K562 (cell line): Measurements from ENCODE around the gene SMC6.

Experiments
- ARID3A ChIP-seq: IDR thresholded peaks from 2 replicates; pipeline ENCODE4 v1.6.1; 2012; ENCODE audit warnings: low read depth, low read length, improper control_type of control experiment, borderline replicate concordance
- ATF1 ChIP-seq, 2 experiments: fragments of 450-650 bp in 1 of 2; IDR thresholded peaks; 2 replicates each; pipeline ENCODE4 v1.6.1; 2016; ENCODE audit warnings: missing compliant biosample characterization in 1 of 2, missing genetic modification characterization in 1 of 2
- ATF3 ChIP-seq, 2 experiments: fragments of 450-650 bp in 1 of 2; sonication (generic) in 1 of 2; formaldehyde crosslinking in 1 of 2; IDR thresholded peaks in 1 of 2; conservative IDR thresholded peaks in 1 of 2; 2 replicates each; pipeline versions ENCODE4 v1.6.1 to v1.8.1; 2016 to 2023; ENCODE audit warnings: mild to moderate bottlenecking in 2 of 2, moderate library complexity in 2 of 2, inconsistent platforms in 1 of 2, missing genetic modification reagents in 1 of 2
- CTCF ChIP-seq, 3 experiments: IDR thresholded peaks in 2 of 3; conservative IDR thresholded peaks in 1 of 3; 2 replicates each; pipeline ENCODE4 v1.5.1; 2011 to 2012; ENCODE audit warnings: low read length in 3 of 3, mild to moderate bottlenecking in 3 of 3, control low read depth in 2 of 3, improper control_type of control experiment in 1 of 3, inconsistent platforms in 1 of 3, low read depth in 1 of 3, mixed read lengths in 1 of 3, moderate library complexity in 1 of 3; ENCODE audit not compliant: insufficient read depth in 2 of 3
- HCFC1 ChIP-seq: IDR thresholded peaks from 2 replicates; pipeline ENCODE4 v1.6.1; 2012; ENCODE audit warnings: low read depth, low read length, improper control_type of control experiment
- HMG20B ChIP-seq: fragments of 250-450 bp; sonication (Bioruptor Pico); IDR thresholded peaks from 2 replicates; pipeline ENCODE4 v1.5.0; 2021; ENCODE audit warnings: mild to moderate bottlenecking
- POLR2A ChIP-seq: fragments of 450-650 bp; conservative IDR thresholded peaks from 2 replicates; pipeline ENCODE4 v1.6.1; 2016
- POLR2AphosphoS5 ChIP-seq: IDR thresholded peaks from 2 replicates; pipeline ENCODE4 v1.6.1; 2011; ENCODE audit warnings: mild to moderate bottlenecking, low read depth, low read length, moderate library complexity; ENCODE audit not compliant: control insufficient read depth, insufficient read depth
- RAD21 ChIP-seq, 2 experiments: fragments of 250-450 bp in 1 of 2; fragments of 450-650 bp in 1 of 2; sonication (Bioruptor Pico) in 1 of 2; formaldehyde crosslinking in 1 of 2; IDR thresholded peaks in 1 of 2; conservative IDR thresholded peaks in 1 of 2; 2 replicates each; pipeline versions ENCODE4 v1.4.0 to v1.8.0; 2020 to 2022; ENCODE audit warnings: mild to moderate bottlenecking in 2 of 2, moderate library complexity in 1 of 2
- REST ChIP-seq, 2 experiments: fragments of 450-650 bp; formaldehyde crosslinking in 1 of 2; IDR thresholded peaks; 2 replicates each; pipeline versions ENCODE4 v1.4.0 to v1.6.1; 2014 to 2020; ENCODE audit warnings: mild to moderate bottlenecking in 2 of 2, borderline replicate concordance in 1 of 2, low read depth in 1 of 2
- RHOXF2B ChIP-seq: fragments of 250-450 bp; sonication (Bioruptor Pico); conservative IDR thresholded peaks from 2 replicates; pipeline ENCODE4 v1.5.1; 2021
- SAFB2 ChIP-seq: fragments of 200-400 bp; formaldehyde crosslinking; IDR thresholded peaks from 2 replicates; pipeline ENCODE4 v1.6.1; 2018; ENCODE audit warnings: borderline replicate concordance, low read length, low read depth, moderate library complexity; ENCODE audit not compliant: severe bottlenecking
- SMAD1 ChIP-seq: fragments of 150-350 bp; IDR thresholded peaks from 2 replicates; pipeline ENCODE4 v1.6.1; 2014; ENCODE audit warnings: low read length, low read depth; ENCODE audit not compliant: partially characterized antibody
- ZNF57 ChIP-seq: fragments of 450-650 bp; formaldehyde crosslinking; IDR thresholded peaks from 2 replicates; pipeline ENCODE4 v1.4.0; 2020; ENCODE audit warnings: mild to moderate bottlenecking, moderate library complexity

- TF ChIP-seq ATF1 (CRISPR knock-in tag; IDR thresholded peaks at IDR 0.05) (no peak), ATF1 (tag; IDR thresholded peaks at IDR 0.05) (no peak), CTCF (IDR thresholded peaks at IDR 0.05 in 2 of 3, conservative IDR thresholded peaks at IDR 0.05 in 1 of 3; ENCODE audit: insufficient read depth in 2 of 3, low read depth in 1 of 3, low read length in 3 of 3) (no peak), POLR2A (no peak), HCFC1 (no peak), ARID3A (no peak), SAFB2 (no peak), POLR2AphosphoS5 (no peak), RAD21 (CRISPR knock-in tag; conservative IDR thresholded peaks at IDR 0.05 in 1 of 2, IDR thresholded peaks at IDR 0.05 in 1 of 2) (no peak), HMG20B (CRISPR knock-in tag) (no peak), SMAD1 (no peak), REST (IDR thresholded peaks at IDR 0.05; ENCODE audit: borderline replicate concordance) (no peak), REST (CRISPR knock-in tag; IDR thresholded peaks at IDR 0.05; ENCODE audit: low read depth) (no peak), ATF3 (IDR thresholded peaks at IDR 0.05) (no peak), ATF3 (CRISPR knock-in tag; conservative IDR thresholded peaks at IDR 0.05) (no peak), ZNF57 (CRISPR knock-in tag) (no peak), RHOXF2B (no peak)
These were observed 71.3 kb downstream of the SMC6 start for GRCh38 chr2:17682098-17682857.
